K562 (cell line): Measurements from ENCODE around the gene GJC2. TPM values are rescaled to one million over a fixed set of nuclear protein-coding genes. Genes with fewer than 3 reads are reported as not detected.

Source experiments
- ATAC-seq: fragments of 200-7000 bp; cut with Tn5 transposase; 3 replicates; pipeline ENCODE4 v1.9.1; 2020; ENCODE audit warnings: moderate library complexity
- BruUV-seq: library from RNA; stranded (reverse); fragments of 400-500 nt; replicated peaks from 2 replicates; lab custom pipeline; 2021; lab: Mats Ljungman, UMichigan
- CTCF ChIA-PET: fragments of 300-600 bp; formaldehyde crosslinking; extraction: SDS; loops from one replicate; lab custom pipeline; 2021; ENCODE audit warnings: low intra/inter-chr PET ratio; lab: Yijun Ruan, JAX
- POLR2A ChIA-PET: fragments of 300-600, 350-650 bp; sonication (Branson Sonifier 250); formaldehyde crosslinking; extraction: SDS; loops from one replicate; lab custom pipeline; 2021; ENCODE audit warnings: antibody characterized with exemption, inconsistent platforms; lab: Yijun Ruan, JAX
- DNase-seq, 4 experiments: peaks; one replicate each; pipeline versions ENCODE4 v3.0.0 to v3.0.0-alpha.2; 2011 to 2018; ENCODE audit warnings: low spot score in 3 of 4, mixed read lengths in 3 of 4; ENCODE audit errors: extremely low read depth in 1 of 4
- FAIRE-seq: peaks from 2 replicates; lab custom pipeline; 2011; peaks lifted over from hg19 to GRCh38; lab: Jason Lieb, UNC
- H2AFZ ChIP-seq: 2 replicates; pipeline ENCODE4 v1.6.0; 2011; ENCODE audit warnings: low read depth, low read length, control low read depth, inconsistent platforms
- H3K27ac ChIP-seq: fragments of 200-600 bp; 3 replicates; pipeline ENCODE4 v1.8.0; 2011; ENCODE audit warnings: low read depth, mild to moderate bottlenecking, control low read depth, inconsistent platforms, low read length, moderate library complexity, mixed read lengths; ENCODE audit errors: extremely low read depth
- H3K27me3 ChIP-seq, 2 experiments: fragments of 300-600 bp in 1 of 2; 2 replicates in 1 of 2; 3 replicates in 1 of 2; pipeline versions ENCODE4 v1.6.0 to v1.8.0; 2011; ENCODE audit warnings: inconsistent platforms in 2 of 2, low read length in 2 of 2, mild to moderate bottlenecking in 1 of 2, mixed read lengths in 1 of 2, moderate library complexity in 1 of 2; ENCODE audit not compliant: control insufficient read depth in 2 of 2, insufficient read depth in 2 of 2
- H3K36me3 ChIP-seq: fragments of 300-600 bp; 3 replicates; pipeline ENCODE4 v1.8.0; 2011; ENCODE audit warnings: mild to moderate bottlenecking, low read length, inconsistent platforms; ENCODE audit not compliant: control insufficient read depth, insufficient read depth
- H3K4me1 ChIP-seq, 2 experiments: fragments of 200-600 bp in 1 of 2; replicated peaks in 1 of 2; 2 replicates in 1 of 2; 3 replicates in 1 of 2; pipeline versions ENCODE4 v1.5.1 to v1.8.0; 2011; ENCODE audit warnings: inconsistent platforms in 2 of 2, low read length in 2 of 2, mild to moderate bottlenecking in 1 of 2, mixed read lengths in 1 of 2, moderate library complexity in 1 of 2; ENCODE audit not compliant: control insufficient read depth in 2 of 2, insufficient read depth in 2 of 2
- H3K4me2 ChIP-seq: 2 replicates; pipeline ENCODE4 v1.6.1; 2011; ENCODE audit warnings: low read length, control low read depth, inconsistent platforms, mixed read lengths; ENCODE audit not compliant: insufficient read depth
- H3K4me3 ChIP-seq: fragments of 200-600 bp; sonication (generic), shearing (Covaris generic); 2 replicates; pipeline ENCODE4 v1.5.1; 2016; ENCODE audit warnings: control low read depth, inconsistent platforms
- H3K79me2 ChIP-seq: fragments of 200-600 bp; 3 replicates; pipeline ENCODE4 v1.8.0; 2011; ENCODE audit warnings: low read length, inconsistent platforms; ENCODE audit not compliant: control insufficient read depth, insufficient read depth
- H3K9ac ChIP-seq, 2 experiments: 2 replicates each; pipeline versions ENCODE4 v1.6.0 to v1.6.1; 2011; ENCODE audit warnings: low read depth in 2 of 2, low read length in 2 of 2, control low read depth in 1 of 2, inconsistent platforms in 1 of 2, mild to moderate bottlenecking in 1 of 2, mixed read lengths in 1 of 2; ENCODE audit not compliant: insufficient read depth in 1 of 2
- H3K9me1 ChIP-seq: one replicate; pipeline ENCODE4 v1.6.0; 2011; ENCODE audit warnings: inconsistent platforms, mild to moderate bottlenecking, low read length, moderate library complexity; ENCODE audit not compliant: control insufficient read depth, insufficient read depth
- H3K9me3 ChIP-seq: replicated peaks from 2 replicates; pipeline ENCODE4 v1.5.1; 2011; ENCODE audit warnings: low read depth, low read length, inconsistent platforms; ENCODE audit not compliant: control insufficient read depth, insufficient read depth
- H4K20me1 ChIP-seq: replicated peaks from 2 replicates; pipeline ENCODE4 v1.6.1; 2011; ENCODE audit warnings: low read length, inconsistent platforms, mixed read lengths; ENCODE audit not compliant: control insufficient read depth, insufficient read depth
- ATF4 ChIP-seq: fragments of 450-650 bp; formaldehyde crosslinking; IDR thresholded peaks from 2 replicates; pipeline ENCODE4 v1.4.0; 2022; ENCODE audit warnings: mild to moderate bottlenecking, moderate library complexity
- CXXC5 ChIP-seq: fragments of 250-450 bp; sonication (Bioruptor Pico); IDR thresholded peaks from 2 replicates; pipeline ENCODE4 v1.8.0; 2022; ENCODE audit warnings: inconsistent platforms, mild to moderate bottlenecking, moderate library complexity
- HDAC1 ChIP-seq, 2 experiments: fragments of 450-650 bp; IDR thresholded peaks; 2 replicates each; pipeline ENCODE4 v1.6.1; 2016 to 2017; ENCODE audit warnings: inconsistent platforms in 1 of 2, mild to moderate bottlenecking in 1 of 2, moderate library complexity in 1 of 2
- SMAD3 ChIP-seq: fragments of 450-650 bp; formaldehyde crosslinking; conservative IDR thresholded peaks from 2 replicates; pipeline ENCODE4 v1.4.0; 2020; ENCODE audit warnings: mild to moderate bottlenecking
- TEAD1 ChIP-seq, 2 experiments: fragments of 450-650 bp in 1 of 2; sonication (generic) in 1 of 2; formaldehyde crosslinking; IDR thresholded peaks; 2 replicates each; pipeline versions ENCODE4 v1.4.0 to v1.8.0; 2020 to 2022; ENCODE audit warnings: mild to moderate bottlenecking in 2 of 2, missing genetic modification reagents in 1 of 2
- THAP12 ChIP-seq: fragments of 250-450 bp; sonication (Bioruptor Pico); IDR thresholded peaks from 2 replicates; pipeline ENCODE4 v1.9.0; 2021; ENCODE audit warnings: mild to moderate bottlenecking, inconsistent platforms
- ZBTB43 ChIP-seq: sonication (generic); formaldehyde crosslinking; IDR thresholded peaks from 2 replicates; pipeline ENCODE4 v1.8.0; 2023; ENCODE audit warnings: mild to moderate bottlenecking, missing genetic modification reagents
- ZNF354B ChIP-seq: fragments of 250-450 bp; sonication (Bioruptor Pico); IDR thresholded peaks from 2 replicates; pipeline ENCODE4 v1.4.0; 2020
- ZNF445 ChIP-seq: fragments of 250-450 bp; sonication (Bioruptor Pico); IDR thresholded peaks from 2 replicates; pipeline ENCODE4 v1.4.0; 2020; ENCODE audit warnings: low read depth, mild to moderate bottlenecking, moderate library complexity
- ZNF592 ChIP-seq: fragments of 450-650 bp; IDR thresholded peaks from 2 replicates; pipeline ENCODE4 v1.6.1; 2017; ENCODE audit warnings: antibody characterized with exemption, mild to moderate bottlenecking
- ZNF75A ChIP-seq: fragments of 450-650 bp; formaldehyde crosslinking; IDR thresholded peaks from 2 replicates; pipeline ENCODE4 v1.4.0; 2020; ENCODE audit warnings: mild to moderate bottlenecking
- WGBS: fragments of 100-300 bp; shearing (Covaris generic); methylation state at CpG from one replicate; pipeline ENCODE4 v1.1.6; 2016; ENCODE audit warnings: low coverage, mixed read lengths; ENCODE audit not compliant: insufficient coverage; ENCODE audit errors: missing lambda C conversion rate; 5-methylcytosine and 5-hydroxymethylcytosine counted together
- in situ Hi-C: fragments of 300-500 bp; cut with MboI; formaldehyde crosslinking; loops from 4 replicates; pipeline ENCODE4 v1.15.0; 2018; ENCODE audit warnings: inconsistent platforms, mixed read lengths
- intact Hi-C: fragments of 100-400 bp; cut with micrococcal nuclease; formaldehyde crosslinking; loops from 2 replicates; pipeline ENCODE4 v1.14.2; 2022
- polyA plus RNA-seq, 8 experiments: library from polyadenylated mRNA; depleted of rRNA in 4 of 8; stranded (reverse) in 5 of 8; unstranded in 3 of 8; fragments of >200 nt; fragmentation: Nextera tagmentation in 2 of 8; fragmentation: Illumina TruSeq in 1 of 8; extraction: Ambion mirVana in 2 of 8; extraction: Trizol in 1 of 8; gene quantifications; 2 replicates each; pipeline versions ENCODE4 v1.2.1 to v1.2.3, GENCODE V29; 2011 to 2014; ENCODE audit warnings: inconsistent platforms in 1 of 8, missing spikeins in 1 of 8
- total RNA-seq, 7 experiments: library from RNA; depleted of rRNA in 6 of 7; stranded (reverse); fragments of >200 nt in 6 of 7; fragmentation: Illumina TruSeq in 2 of 7; extraction: Trizol in 2 of 7; gene quantifications; 2 replicates each; pipeline versions ENCODE4 v1.2.1 to v1.2.3, GENCODE V29; 2011 to 2021; ENCODE audit warnings: low replicate concordance in 1 of 7

Gene GJC2
- total and polyA plus RNA-seq, 9 of the 15 experiments (the other 6 are each of a cell fraction or from before 2014, with no cell fraction given) = 0.03 to 0.62 (median 0.11) TPM; not detected in 2

- no peak overlapping the region for H3K27ac ChIP-seq
- peak; percentile 81 to 95 (median 93) for DNase-seq
- POLR2A ChIA-PET = interaction anchor here (0.6 to 2.2 kb wide), 13 partner anchors 8 to 285 kb away, joined by 3 to 19 read pairs (median 3); partner anchors contain the start of gene IBA57
- no peaks in the 10 kb centered on the region for H3K9me1 ChIP-seq
- peaks cover 9% of the 10 kb centered on the region for H4K20me1 ChIP-seq
- no TSS peak for BruUV-seq
- H3K4me2 ChIP-seq = peak overlapping the region; percentile 80
- no peaks in the 10 kb centered on the region for H3K27me3 ChIP-seq
- H3K4me3 ChIP-seq = peak overlapping the region; percentile 24
- 52% methylated on average over 48 of the region's 52 CpGs for WGBS
- intact Hi-C loops (no loop called here), in situ Hi-C loops (no loop called here)
- peaks cover 4% of the 10 kb centered on the region; the same call in 1 of the 3 replicates for H3K79me2 ChIP-seq
- H3K9me3 ChIP-seq = no peaks in the 10 kb centered on the region
- H2AFZ ChIP-seq = peak overlapping the region; percentile 94
- H3K36me3 ChIP-seq = peaks cover 10% of the 10 kb centered on the region; the same call in 2 of the 3 replicates
- H3K9ac ChIP-seq = peak overlapping the region; percentile 24 to 82; a peak in 3 of 4 replicates
- ATAC-seq = peak; percentile 84
- peak; percentile 59 for FAIRE-seq
- CTCF ChIA-PET = no interaction called here
- peaks cover 20 to 68% of the 10 kb centered on the region in 2 experiments; a peak in 4 of 5 replicates for H3K4me1 ChIP-seq
- TF ChIP-seq ZNF592 (no peak), CXXC5 (CRISPR knock-in tag) (peak; percentile 59), ZNF445 (CRISPR knock-in tag) (no peak), ZNF75A (CRISPR knock-in tag) (no peak), THAP12 (CRISPR knock-in tag) (peak; percentile 62), SMAD3 (CRISPR knock-in tag) (no peak), TEAD1 (CRISPR knock-in tag; IDR thresholded peaks at IDR 0.05) (0 out of 4 replicates have a peak, but pooled peaks of 1 of the 2 experiments have one; percentile 47), ZBTB43 (CRISPR knock-in tag) (no peak), HDAC1 (IDR thresholded peaks at IDR 0.05) (peak in 1 of 2 experiments; percentile 34; a peak in 1 of 4 replicates), ZNF354B (CRISPR knock-in tag) (no peak), ATF4 (CRISPR knock-in tag) (no peak)
Observed at GRCh38 chr1:228174482-228175315, 25.0 kb downstream of the GJC2 start.
